ENCODE results near the gene RHBDF2. TPM values are rescaled to one million over a fixed set of nuclear protein-coding genes. Genes with fewer than 3 reads are reported as not detected.
A peak's percentile ranks its signal among the peaks of the same experiment; 100 is the strongest.

The RHBDF2 gene
- total RNA-seq, 1 experiment from 2014 or later, result 33.0 TPM

- TF ChIP-seq ZNF281 (CRISPR knock-in tag; IDR thresholded peaks at IDR 0.05) (peak; percentile 93), USF2 (CRISPR knock-in tag; IDR thresholded peaks at IDR 0.05) (peak; percentile 32; the same call in 1 of the 2 replicates), NFE2L1 (CRISPR knock-in tag; IDR thresholded peaks at IDR 0.05) (peak; percentile 64; the same call in 1 of the 2 replicates), FOXK1 (CRISPR knock-in tag; IDR thresholded peaks at IDR 0.05) (peak; percentile 18; the same call in 1 of the 2 replicates), ZBTB43 (CRISPR knock-in tag; IDR thresholded peaks at IDR 0.05) (peak; percentile 50; the same call in 1 of the 2 replicates), NFYB (CRISPR knock-in tag; conservative IDR thresholded peaks at IDR 0.05; ENCODE audit: low read depth) (peak; percentile 86), TEAD1 (CRISPR knock-in tag; IDR thresholded peaks at IDR 0.05) (peak; percentile 44; the same call in 1 of the 2 replicates), AR (CRISPR knock-in tag; IDR thresholded peaks at IDR 0.05) (no peak), FOXP1 (CRISPR knock-in tag; IDR thresholded peaks at IDR 0.05; ENCODE audit: borderline replicate concordance) (0 out of 2 replicates have a peak, but pooled peaks have one; percentile 51), ZNF121 (CRISPR knock-in tag; IDR thresholded peaks at IDR 0.05) (0 out of 2 replicates have a peak, but pooled peaks have one; percentile 24), ATF2 (CRISPR knock-in tag; IDR thresholded peaks at IDR 0.05; ENCODE audit: borderline replicate concordance, low read depth) (peak; percentile 87; the same call in 1 of the 2 replicates), CREM (CRISPR knock-in tag; IDR thresholded peaks at IDR 0.05) (no peak), ZNF263 (CRISPR knock-in tag; IDR thresholded peaks at IDR 0.05; ENCODE audit: low read depth) (0 out of 2 replicates have a peak, but pooled peaks have one; percentile 51)
These were observed 39.4 kb upstream of the RHBDF2 start (continued) for GRCh38 chr17:76540381-76541300.

GRCh38 chr17:76539631-76540271 lies 38.5 kb upstream of the RHBDF2 start, which contains the start of gene PRCD:
Gene PRCD, plus strand, starts transcription at chr17:76540044. Its CDS starts 98 bp downstream, at chr17:76540142.
- ATAC-seq, result no peak
- TF ChIP-seq NR3C1 (CRISPR knock-in tag; conservative IDR thresholded peaks at IDR 0.05; ENCODE audit: low read depth) (no peak), ZBTB43 (CRISPR knock-in tag; IDR thresholded peaks at IDR 0.05) (no peak), ZNF281 (CRISPR knock-in tag; IDR thresholded peaks at IDR 0.05) (no peak), E2F4 (CRISPR knock-in tag; IDR thresholded peaks at IDR 0.05; ENCODE audit: borderline replicate concordance, low read depth) (no peak), ZNF317 (CRISPR knock-in tag; IDR thresholded peaks at IDR 0.05; ENCODE audit: borderline replicate concordance, low read depth) (no peak), ZNF671 (CRISPR knock-in tag; IDR thresholded peaks at IDR 0.05) (no peak)

More at GRCh38 chr17:76539631-76540271, 38.5 kb upstream of the RHBDF2 start, which contains the start of gene PRCD:
- DNase-seq (ENCODE audit: low spot score), result no peak
- peaks cover 40% of the 10 kb centered on the region for H3K4me1 Mint-ChIP-seq
- H3K36me3 Mint-ChIP-seq, result no peaks in the 10 kb centered on the region; the same call in 1 of the 2 replicates
- ChIA-PET CTCF (interaction anchor here (0.9 to 9.7 kb wide), 17 partner anchors 9 to 187 kb away, joined by 3 to 123 read pairs (median 8); partner anchors contain the start of gene PRPSAP1), POLR2A (no interaction called here)
- H3K4me3 Mint-ChIP-seq, result peak within 1 kb of the TSS; percentile 74
- H3K9me3 Mint-ChIP-seq, result no peaks in the 10 kb centered on the region
- peak within 1 kb of the TSS; percentile 80 for H3K27ac Mint-ChIP-seq
- H3K27me3 Mint-ChIP-seq (ENCODE audit: low read depth), result peaks cover 52% of the 10 kb centered on the region

Data from WTC11 (cell line).